Astrocyte (in vitro differentiated cells and primary cell): ENCODE results near the gene STXBP5. TPM values are rescaled to one million over a fixed set of nuclear protein-coding genes. Genes with fewer than 3 reads are reported as not detected.

Experiments used
- DNase-seq: peaks from one replicate; pipeline ENCODE4 v3.0.0-alpha.2; 2010; ENCODE audit warnings: low read depth
- FAIRE-seq: peaks from 2 replicates; lab custom pipeline; 2011; peaks lifted over from hg19 to GRCh38; lab: Jason Lieb, UNC
- H2AFZ ChIP-seq: 2 replicates; pipeline ENCODE4 v1.6.0; 2012; ENCODE audit warnings: low read depth, low read length, inconsistent platforms
- H3K27ac ChIP-seq: 2 replicates; pipeline ENCODE4 v1.5.1; 2011; ENCODE audit warnings: low read depth, low read length, inconsistent platforms
- H3K27me3 ChIP-seq: 2 replicates; pipeline ENCODE4 v1.6.0; 2011; ENCODE audit warnings: low read length, inconsistent platforms; ENCODE audit not compliant: insufficient read depth
- H3K36me3 ChIP-seq: 2 replicates; pipeline ENCODE4 v1.5.1; 2011; ENCODE audit warnings: low read length, inconsistent platforms; ENCODE audit not compliant: insufficient read depth
- H3K4me1 ChIP-seq: 2 replicates; pipeline ENCODE4 v1.5.1; 2011; ENCODE audit warnings: low read length, inconsistent platforms; ENCODE audit not compliant: insufficient read depth
- H3K4me2 ChIP-seq: 2 replicates; pipeline ENCODE4 v1.6.0; 2012; ENCODE audit warnings: low read length, inconsistent platforms
- H3K4me3 ChIP-seq: 2 replicates; pipeline ENCODE4 v1.5.1; 2011; ENCODE audit warnings: low read depth, mild to moderate bottlenecking, low read length, inconsistent platforms; ENCODE audit not compliant: insufficient read depth
- H3K79me2 ChIP-seq: 2 replicates; pipeline ENCODE4 v1.6.0; 2012; ENCODE audit warnings: mild to moderate bottlenecking, low read length, inconsistent platforms; ENCODE audit not compliant: insufficient read depth
- H3K9ac ChIP-seq: 2 replicates; pipeline ENCODE4 v1.6.0; 2012; ENCODE audit warnings: mild to moderate bottlenecking, low read length, inconsistent platforms
- H3K9me3 ChIP-seq: 2 replicates; pipeline ENCODE4 v1.5.1; 2012; ENCODE audit warnings: low read depth, mild to moderate bottlenecking, low read length, inconsistent platforms; ENCODE audit not compliant: insufficient read depth
- H4K20me1 ChIP-seq: 2 replicates; pipeline ENCODE4 v1.6.0; 2012; ENCODE audit warnings: low read length, inconsistent platforms; ENCODE audit not compliant: insufficient read depth
- H3K27ac Mint-ChIP-seq: one replicate; pipeline ENCODE4 v1.8.0; 2021; ENCODE audit warnings: mild to moderate bottlenecking, mixed read lengths; ENCODE audit not compliant: unreplicated experiment
- H3K27me3 Mint-ChIP-seq: one replicate; pipeline ENCODE4 v1.8.0; 2021; ENCODE audit warnings: low read depth, mixed read lengths; ENCODE audit not compliant: unreplicated experiment
- H3K36me3 Mint-ChIP-seq: one replicate; pipeline ENCODE4 v1.8.0; 2021; ENCODE audit warnings: low read depth, mixed read lengths; ENCODE audit not compliant: unreplicated experiment
- H3K4me1 Mint-ChIP-seq: one replicate; pipeline ENCODE4 v1.8.0; 2021; ENCODE audit warnings: low read depth, mixed read lengths; ENCODE audit not compliant: unreplicated experiment
- H3K4me3 Mint-ChIP-seq: one replicate; pipeline ENCODE4 v1.8.0; 2021; ENCODE audit warnings: mild to moderate bottlenecking, moderate library complexity, mixed read lengths; ENCODE audit not compliant: unreplicated experiment
- H3K9me3 Mint-ChIP-seq: one replicate; pipeline ENCODE4 v1.8.0; 2021; ENCODE audit warnings: mild to moderate bottlenecking, mixed read lengths; ENCODE audit not compliant: unreplicated experiment
- EZH2 ChIP-seq: IDR thresholded peaks from 2 replicates; pipeline ENCODE4 v1.6.1; 2012; ENCODE audit warnings: mild to moderate bottlenecking, low read length, inconsistent platforms; ENCODE audit not compliant: insufficient read depth
- total RNA-seq: library from RNA; stranded (reverse); gene quantifications from 2 replicates; pipeline ENCODE4 v1.2.1, GENCODE V29; 2021
- TF ChIP-seq, protein P1 (sequence below): IDR thresholded peaks from 2 replicates; pipeline ENCODE4 v1.5.1; 2011; ENCODE audit warnings: low read depth, mild to moderate bottlenecking, inconsistent platforms, low read length, moderate library complexity; ENCODE audit not compliant: insufficient read depth

STXBP5 gene
- total RNA-seq, 1 donor from 2014 or later, result 25.7 TPM

DNA sequence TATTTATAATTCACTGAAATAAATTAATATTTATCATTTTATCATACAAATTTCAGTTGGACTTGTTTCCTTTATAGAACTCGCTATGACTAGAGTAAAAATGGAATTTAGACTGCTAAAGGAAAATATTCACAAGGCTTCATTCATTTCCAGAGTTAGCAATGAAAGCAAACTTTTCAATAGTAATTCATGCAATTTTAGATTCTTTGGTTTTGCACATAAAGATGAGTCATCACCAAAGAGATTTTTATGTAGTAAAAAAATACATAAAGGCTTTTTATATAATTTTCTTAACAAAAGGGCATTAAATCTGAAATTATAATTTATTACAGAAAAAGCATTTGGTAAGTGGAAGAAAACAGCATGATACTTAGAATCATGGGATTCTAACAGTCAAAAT lies 37.2 kb upstream of the STXBP5 start:
- H3K9me3 Mint-ChIP-seq, result no peaks in the 10 kb centered on the region
- no peaks in the 10 kb centered on the region for H4K20me1 ChIP-seq
- no peak for DNase-seq
- H2AFZ ChIP-seq, result no peak overlapping the region
- H3K4me3 Mint-ChIP-seq, result no peak overlapping the region
- no peaks in the 10 kb centered on the region for H3K27me3 Mint-ChIP-seq
- no peak overlapping the region for H3K27ac Mint-ChIP-seq
- H3K36me3 Mint-ChIP-seq, result no peaks in the 10 kb centered on the region
- H3K4me1 ChIP-seq, result peaks cover 17% of the 10 kb centered on the region
- TF ChIP-seq, protein P1, sequence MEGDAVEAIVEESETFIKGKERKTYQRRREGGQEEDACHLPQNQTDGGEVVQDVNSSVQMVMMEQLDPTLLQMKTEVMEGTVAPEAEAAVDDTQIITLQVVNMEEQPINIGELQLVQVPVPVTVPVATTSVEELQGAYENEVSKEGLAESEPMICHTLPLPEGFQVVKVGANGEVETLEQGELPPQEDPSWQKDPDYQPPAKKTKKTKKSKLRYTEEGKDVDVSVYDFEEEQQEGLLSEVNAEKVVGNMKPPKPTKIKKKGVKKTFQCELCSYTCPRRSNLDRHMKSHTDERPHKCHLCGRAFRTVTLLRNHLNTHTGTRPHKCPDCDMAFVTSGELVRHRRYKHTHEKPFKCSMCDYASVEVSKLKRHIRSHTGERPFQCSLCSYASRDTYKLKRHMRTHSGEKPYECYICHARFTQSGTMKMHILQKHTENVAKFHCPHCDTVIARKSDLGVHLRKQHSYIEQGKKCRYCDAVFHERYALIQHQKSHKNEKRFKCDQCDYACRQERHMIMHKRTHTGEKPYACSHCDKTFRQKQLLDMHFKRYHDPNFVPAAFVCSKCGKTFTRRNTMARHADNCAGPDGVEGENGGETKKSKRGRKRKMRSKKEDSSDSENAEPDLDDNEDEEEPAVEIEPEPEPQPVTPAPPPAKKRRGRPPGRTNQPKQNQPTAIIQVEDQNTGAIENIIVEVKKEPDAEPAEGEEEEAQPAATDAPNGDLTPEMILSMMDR, result no peak
- TF ChIP-seq EZH2, result no peak
- H3K27ac ChIP-seq, result no peak overlapping the region
- peaks cover 8% of the 10 kb centered on the region for H3K4me1 Mint-ChIP-seq
- no peaks in the 10 kb centered on the region for H3K9me3 ChIP-seq
- no peak for FAIRE-seq
- no peak overlapping the region for H3K4me2 ChIP-seq
- H3K79me2 ChIP-seq, result no peaks in the 10 kb centered on the region
- H3K27me3 ChIP-seq, result no peaks in the 10 kb centered on the region
- no peak overlapping the region for H3K9ac ChIP-seq
- H3K36me3 ChIP-seq, result no peaks in the 10 kb centered on the region
- no peak overlapping the region for H3K4me3 ChIP-seq

DNA sequence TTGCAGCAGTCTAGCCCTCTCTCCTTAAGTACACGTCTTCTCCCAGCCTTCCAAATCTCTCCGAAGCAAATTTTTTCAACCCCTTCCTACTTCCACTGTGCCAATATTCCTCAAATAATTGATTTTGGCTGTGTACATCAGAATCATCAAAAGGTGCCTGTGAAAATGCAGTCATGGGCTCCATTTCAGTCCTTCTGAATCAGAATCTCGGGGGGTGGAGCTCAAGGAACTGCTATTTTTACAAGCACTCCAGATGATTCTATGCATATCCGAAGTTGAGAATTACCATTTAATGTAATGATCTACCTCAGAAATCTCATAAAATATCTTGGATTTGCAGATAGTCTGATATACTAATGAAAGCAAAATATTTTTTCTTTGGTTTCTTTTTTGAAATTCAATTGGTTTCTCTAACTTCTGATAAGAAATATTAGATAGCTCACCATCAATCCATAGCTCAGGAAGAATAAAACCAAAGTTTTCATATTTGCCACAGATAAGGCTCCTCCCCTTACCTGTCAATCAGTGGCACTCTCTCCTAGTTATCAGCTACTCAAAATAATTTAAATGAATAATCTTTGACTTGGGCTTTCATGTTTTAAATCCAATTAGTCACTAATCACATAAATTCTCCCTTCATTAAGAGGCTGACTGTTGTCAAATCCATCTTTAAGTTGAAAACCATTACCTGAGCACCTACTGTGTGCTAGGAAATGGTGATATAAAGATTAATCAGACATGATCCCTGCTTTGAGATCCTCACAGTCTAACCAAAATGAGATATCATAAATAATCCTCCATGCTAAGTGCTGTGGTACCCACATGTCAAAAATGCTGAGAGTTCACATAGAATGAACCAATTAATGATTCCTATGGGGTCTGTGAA lies 36.4 kb upstream of the STXBP5 start:
- H3K79me2 ChIP-seq, result no peaks in the 10 kb centered on the region
- H3K4me3 ChIP-seq, result no peak overlapping the region
- no peaks in the 10 kb centered on the region for H3K9me3 ChIP-seq
- no peaks in the 10 kb centered on the region for H4K20me1 ChIP-seq
- no peak overlapping the region for H2AFZ ChIP-seq
- H3K4me2 ChIP-seq, result no peak overlapping the region
- no peaks in the 10 kb centered on the region for H3K27me3 Mint-ChIP-seq
- no peak overlapping the region for H3K27ac ChIP-seq
- DNase-seq, result no peak
- H3K9me3 Mint-ChIP-seq, result no peaks in the 10 kb centered on the region
- no peak overlapping the region for H3K4me3 Mint-ChIP-seq
- TF ChIP-seq EZH2, result no peak
- TF ChIP-seq, protein P1, result no peak
- H3K36me3 Mint-ChIP-seq, result no peaks in the 10 kb centered on the region
- H3K4me1 ChIP-seq, result peaks cover 17% of the 10 kb centered on the region
- H3K9ac ChIP-seq, result no peak overlapping the region
- H3K27me3 ChIP-seq, result no peaks in the 10 kb centered on the region
- no peak overlapping the region for H3K27ac Mint-ChIP-seq
- peaks cover 8% of the 10 kb centered on the region for H3K4me1 Mint-ChIP-seq
- H3K36me3 ChIP-seq, result no peaks in the 10 kb centered on the region
- FAIRE-seq, result peak; percentile 78

GRCh38 chr6:147169529-147169928 lies 34.7 kb upstream of the STXBP5 start:
- Mint-ChIP-seq H3K4me1 (peaks cover 8% of the 10 kb centered on the region), H3K4me3 (no peak overlapping the region), H3K27ac (no peak overlapping the region), H3K27me3 (no peaks in the 10 kb centered on the region), H3K36me3 (no peaks in the 10 kb centered on the region), H3K9me3 (no peaks in the 10 kb centered on the region)
- H4K20me1 ChIP-seq, result no peaks in the 10 kb centered on the region
- no peaks in the 10 kb centered on the region for H3K79me2 ChIP-seq
- FAIRE-seq (no peak), DNase-seq (no peak)
- H3K4me2 ChIP-seq, result no peak overlapping the region
- no peaks in the 10 kb centered on the region for H3K9me3 ChIP-seq
- H3K27ac ChIP-seq, result no peak overlapping the region
- no peak overlapping the region for H3K4me3 ChIP-seq
- no peak overlapping the region for H3K9ac ChIP-seq
- no peak for TF ChIP-seq EZH2
- TF ChIP-seq, protein P1, result no peak
- H3K4me1 ChIP-seq, result peaks cover 17% of the 10 kb centered on the region
- H3K36me3 ChIP-seq, result no peaks in the 10 kb centered on the region
- no peak overlapping the region for H2AFZ ChIP-seq
- no peaks in the 10 kb centered on the region for H3K27me3 ChIP-seq
